GM15510 (cell line): ENCODE results near the gene IFNL3.
"Not testable (repeated sequence)": the region's sequence is repeated elsewhere in the genome, so short reads cannot be mapped to it uniquely, and the experiment has no call there.

Source experiments
- POLR2A ChIP-seq: IDR thresholded peaks from 3 replicates; pipeline ENCODE4 v1.6.1; 2011; ENCODE audit warnings: borderline replicate concordance; ENCODE audit not compliant: insufficient read length; ENCODE audit errors: extremely low read depth

Gene IFNL3

DNA sequence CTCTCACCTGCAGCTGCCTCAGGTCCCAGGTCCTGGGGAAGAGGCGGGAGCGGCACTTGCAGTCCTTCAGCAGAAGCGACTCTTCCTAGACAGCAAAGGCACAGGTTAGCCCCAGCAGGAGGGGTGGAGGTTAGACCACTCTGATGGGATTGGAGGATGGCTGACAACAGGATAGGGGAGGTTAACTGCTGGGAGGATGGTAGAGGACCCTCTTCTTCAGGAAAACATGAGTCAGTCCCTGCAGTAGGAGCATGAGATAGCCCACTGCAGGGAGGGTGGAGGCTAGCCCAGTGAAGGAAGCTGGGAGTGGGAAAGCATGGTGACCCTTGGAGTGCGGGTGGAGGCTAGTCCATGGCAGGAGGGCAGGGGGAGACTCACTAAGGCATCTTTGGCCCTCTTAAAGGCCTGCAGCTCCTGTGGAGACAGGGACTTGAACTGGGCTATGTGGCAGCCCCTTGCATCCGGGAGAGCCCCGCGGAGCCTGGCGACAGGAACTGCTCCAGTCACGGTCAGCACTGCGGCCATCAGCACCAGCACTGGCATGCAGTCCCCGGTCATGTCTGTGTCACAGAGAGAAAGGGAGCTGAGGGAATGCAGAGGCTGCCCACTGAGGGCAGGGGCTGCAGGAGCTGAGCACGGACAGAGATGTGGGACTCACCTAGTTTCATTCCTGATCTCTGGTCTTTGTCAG is at the start of gene IFNL3:
Gene IFNL3 (minus strand): TSS at position 597 of the 691 bp plus-strand sequence. CDS start 39 bp downstream, at position 558.
- TF ChIP-seq POLR2A: not testable (repeated sequence)

GRCh38 chr19:39293394-39293793 is 48.6 kb upstream of the IFNL3 start:
- TF ChIP-seq POLR2A: no peak

DNA sequence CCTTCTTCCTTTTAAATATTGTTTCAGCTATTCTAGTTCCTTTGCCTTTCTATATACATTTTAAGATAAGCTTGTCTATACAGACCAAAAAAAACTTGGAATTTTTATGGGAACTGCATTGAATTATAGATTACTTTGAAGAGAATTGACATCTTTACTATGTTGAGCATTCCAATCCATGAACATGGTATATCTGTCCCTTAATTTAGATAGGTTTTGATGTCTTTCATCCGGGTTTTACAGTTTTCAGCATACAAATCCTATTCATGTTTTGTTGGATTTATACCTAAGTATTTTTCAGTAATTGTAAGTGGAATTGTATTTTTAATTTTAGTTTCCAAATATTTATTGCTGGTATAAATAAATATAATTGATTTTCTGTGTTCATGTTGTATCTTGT is 39.2 kb upstream of the IFNL3 start:
- TF ChIP-seq POLR2A: no peak

DNA sequence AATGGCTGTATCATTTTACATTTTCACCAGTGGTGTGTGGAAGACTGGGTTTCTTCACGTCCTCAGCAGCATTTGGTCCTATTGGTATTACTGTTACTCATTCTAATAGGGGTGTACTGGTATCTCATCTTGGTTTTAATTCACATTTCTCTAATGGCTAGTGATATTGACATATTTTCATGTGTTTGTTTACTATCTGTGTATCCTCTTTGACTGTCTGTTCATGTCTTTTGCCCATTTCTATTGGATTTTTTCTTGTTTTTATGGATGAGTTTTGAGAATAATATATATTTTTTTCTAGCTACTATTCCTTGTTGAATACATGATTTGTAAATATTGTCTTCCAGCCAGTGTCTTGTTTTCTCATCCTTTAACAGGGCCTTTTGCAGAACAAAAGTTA is 37.2 kb upstream of the IFNL3 start:
- TF ChIP-seq POLR2A: no peak

DNA sequence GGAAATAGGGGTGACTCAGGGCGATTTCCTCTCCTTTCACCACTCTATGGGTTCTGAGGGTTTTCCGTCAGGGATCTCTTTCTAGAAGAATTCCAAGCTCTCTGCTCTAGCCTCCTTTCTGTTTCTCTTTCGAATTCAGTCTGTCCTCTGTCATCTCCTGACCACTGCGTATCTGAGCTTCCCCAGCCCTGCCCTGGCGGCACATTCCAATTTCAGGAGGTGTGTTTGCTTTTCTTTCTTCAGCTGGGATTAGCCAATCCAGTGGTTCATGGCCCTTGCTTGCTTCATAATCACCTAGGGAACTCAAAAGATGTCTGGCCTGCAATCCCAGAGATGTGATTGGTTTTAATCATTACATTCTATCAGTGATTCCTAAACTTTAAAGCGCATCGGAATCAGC is 32.8 kb upstream of the IFNL3 start:
- TF ChIP-seq POLR2A: no peak

DNA sequence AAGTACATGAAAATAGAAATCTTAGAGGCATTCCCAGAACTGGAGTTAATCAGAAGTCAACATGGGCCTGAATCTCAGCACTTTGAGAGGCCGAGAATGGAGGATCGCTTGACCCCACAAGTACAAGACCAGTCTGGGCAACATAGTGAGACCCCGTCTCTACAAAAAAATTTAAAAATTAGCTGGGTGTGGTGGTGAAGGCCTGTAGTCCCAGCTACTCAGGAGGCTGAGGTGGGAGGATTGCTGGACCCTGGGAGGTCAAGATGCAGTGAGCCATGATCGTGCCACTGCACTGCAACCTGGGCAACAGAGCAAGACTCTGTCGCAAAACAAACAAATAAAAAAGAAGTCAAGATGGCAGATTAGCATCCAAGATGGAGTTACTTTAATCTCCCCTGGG is 31.9 kb upstream of the IFNL3 start:
- TF ChIP-seq POLR2A: no peak

DNA sequence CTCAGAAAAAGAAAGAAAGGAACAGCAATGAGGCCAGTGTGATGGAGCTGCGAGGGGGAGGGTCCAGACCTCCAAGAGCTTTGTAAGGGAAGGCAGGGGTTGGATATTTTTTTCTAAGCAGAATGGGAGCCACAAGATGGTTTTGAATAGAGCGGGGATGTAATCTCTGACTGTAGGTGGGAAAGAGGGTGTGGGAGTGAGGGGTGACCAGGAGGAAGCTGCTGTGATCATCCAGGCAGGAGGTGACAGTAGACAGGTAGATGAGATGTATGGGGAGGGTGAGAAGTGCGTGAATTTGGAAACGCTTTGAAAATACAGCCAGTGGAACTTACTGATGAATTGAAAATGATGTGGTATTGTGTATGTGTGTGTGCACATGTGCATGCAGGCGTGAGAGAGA is 30.8 kb upstream of the IFNL3 start:
- no peak for TF ChIP-seq POLR2A

DNA sequence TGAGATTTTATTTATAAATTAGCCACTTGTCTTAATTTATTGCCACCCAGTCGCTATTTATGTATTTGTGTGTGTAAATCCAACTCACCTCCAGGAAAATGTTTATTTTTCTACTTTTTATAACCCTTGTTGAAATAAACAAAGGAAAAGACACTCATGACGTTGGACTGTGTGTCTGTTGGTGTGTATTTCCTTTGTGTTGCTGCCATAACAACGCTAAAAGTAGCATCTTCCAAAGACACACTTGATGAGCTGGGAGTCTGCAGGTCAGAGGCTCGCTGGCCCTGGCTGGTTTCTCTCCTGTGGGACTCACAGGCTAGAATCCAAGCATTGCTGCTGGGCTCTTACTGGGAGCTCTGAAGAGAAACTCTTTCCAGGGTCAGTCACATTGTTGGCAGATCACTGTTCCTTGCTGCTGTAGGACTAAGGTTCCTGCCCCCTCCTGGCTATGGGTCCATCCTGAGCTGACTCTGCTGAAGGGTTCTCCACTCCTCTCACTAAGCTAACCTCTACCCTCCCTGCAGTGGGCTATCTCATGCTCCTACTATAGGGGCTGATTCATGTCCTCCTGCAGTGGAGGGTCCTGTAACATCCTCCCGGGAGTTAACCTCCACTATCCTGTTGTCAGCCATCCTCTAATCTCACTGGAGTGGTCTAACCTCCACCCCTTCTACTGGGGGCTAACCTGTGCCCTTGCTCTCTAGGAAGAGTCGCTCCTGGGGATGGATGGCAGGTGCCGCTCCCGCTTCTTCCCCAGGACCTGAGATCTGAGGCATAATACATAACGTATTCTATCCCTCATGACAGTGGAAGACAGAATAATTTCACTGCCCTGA is 25.4 kb upstream of the IFNL3 start:
- no peak for TF ChIP-seq POLR2A

GRCh38 chr19:39268085-39268484 is 23.3 kb upstream of the IFNL3 start, which contains the start of gene IFNL2:
TSS of gene IFNL2 (plus strand) at chr19:39268396. CDS start at chr19:39268569, 173 bp downstream.
- not testable (repeated sequence) for TF ChIP-seq POLR2A

DNA sequence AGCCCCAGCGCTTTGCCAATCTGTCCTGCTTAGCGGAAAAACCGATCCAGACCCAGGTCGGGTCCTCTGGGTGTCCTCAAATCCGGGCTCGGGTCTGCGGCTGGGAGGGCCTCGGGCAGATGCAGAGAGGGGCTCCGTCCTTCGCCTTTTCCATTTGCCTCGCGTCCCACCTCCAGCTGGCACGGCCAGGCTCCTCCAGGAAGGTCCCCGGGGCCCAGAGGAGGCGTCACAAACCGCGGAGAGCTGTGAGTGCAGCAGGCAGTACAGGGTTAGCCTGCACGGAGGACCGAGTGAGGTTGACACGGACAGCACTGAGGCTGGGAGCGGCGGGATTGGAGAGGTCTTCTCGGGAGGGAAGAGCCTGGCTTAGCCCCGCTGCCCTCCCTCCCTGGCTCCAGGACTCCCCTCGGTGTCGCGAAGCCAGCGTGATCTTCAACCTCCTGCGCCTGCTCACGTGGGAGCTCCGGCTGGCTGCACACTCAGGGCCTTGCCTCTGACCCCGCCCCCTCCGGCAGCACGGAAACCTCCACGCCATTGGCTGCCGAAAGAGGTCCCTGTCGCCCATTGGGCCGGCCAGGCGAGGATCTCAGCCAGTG is 20.6 kb upstream of the IFNL3 start:
- no peak for TF ChIP-seq POLR2A

GRCh38 chr19:39264306-39265290 is 19.8 kb upstream of the IFNL3 start:
- no peak for TF ChIP-seq POLR2A

- no peak for TF ChIP-seq POLR2A
These were observed 19.1 kb upstream of the IFNL3 start for GRCh38 chr19:39263912-39264305.

DNA sequence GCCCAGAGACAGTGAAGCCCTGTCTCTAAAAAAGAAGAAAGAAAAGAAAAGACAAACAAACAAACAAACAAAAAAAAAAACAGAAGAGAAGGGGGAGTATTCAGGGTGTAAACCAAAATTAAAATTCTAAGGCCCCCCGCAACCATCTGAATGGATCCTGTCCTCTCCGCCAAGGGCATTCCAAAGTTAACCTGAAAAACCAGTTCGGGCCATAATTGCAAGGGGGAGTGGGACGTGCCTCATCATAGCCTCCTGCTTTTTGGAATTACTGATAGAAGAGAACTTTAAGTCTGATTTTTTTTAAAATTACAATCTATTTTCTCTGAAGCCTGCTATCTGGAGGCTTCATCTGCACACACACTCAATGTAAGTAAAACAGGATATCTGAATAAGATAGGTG is 17.7 kb upstream of the IFNL3 start:
- TF ChIP-seq POLR2A: no peak

DNA sequence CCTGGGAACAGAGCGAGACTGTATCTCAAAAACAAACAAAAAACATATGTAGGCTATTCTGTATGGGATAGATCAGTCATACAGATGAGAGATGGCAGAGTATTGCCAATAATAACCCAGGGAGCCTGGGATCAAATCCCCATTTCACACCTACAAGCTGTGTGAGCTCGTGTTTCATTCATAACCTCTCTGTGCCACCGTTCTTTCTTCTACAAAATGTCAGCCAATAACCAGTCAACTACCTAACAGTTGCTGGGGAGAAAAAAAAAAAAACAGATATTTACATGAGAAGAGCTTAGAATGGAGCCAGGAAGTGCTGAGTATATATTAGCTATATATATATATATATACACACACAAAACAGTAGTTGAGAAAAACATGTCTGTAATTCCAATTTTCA is 16.9 kb upstream of the IFNL3 start:
- TF ChIP-seq POLR2A: no peak
